Psoas muscle (tissue), 8 donors: Measurements from ENCODE around the gene VCAN. TPM values are rescaled to one million over a fixed set of nuclear protein-coding genes. Genes with fewer than 3 reads are reported as not detected.

Experiments used
- ATAC-seq, 4 donors: fragments of 200-7000 bp; cut with Tn5 transposase; one replicate each; pipeline ENCODE4 v1.9.1; 2020; ENCODE audit warnings: moderate library complexity in 3 of 4, mild to moderate bottlenecking in 2 of 4
- DNase-seq, 2 donors: peaks; one replicate each; pipeline ENCODE4 v3.0.0-alpha.2; 2020
- H3K27ac ChIP-seq: fragments of 200-600 bp; one replicate; pipeline ENCODE4 v1.8.0; 2022
- H3K27me3 ChIP-seq, 3 donors: fragments of 200-600 bp in 1 of 3; one replicate each; pipeline versions ENCODE4 v1.6.1 to v1.8.0; 2013 to 2022; ENCODE audit warnings: low read length in 2 of 3, mild to moderate bottlenecking in 2 of 3, moderate library complexity in 1 of 3; ENCODE audit not compliant: insufficient read depth in 3 of 3
- H3K36me3 ChIP-seq, 2 donors: fragments of 200-600 bp in 1 of 2; one replicate each; pipeline versions ENCODE4 v1.6.1 to v1.8.0; 2013 to 2022; ENCODE audit warnings: low read depth in 1 of 2, mild to moderate bottlenecking in 1 of 2, moderate library complexity in 1 of 2; ENCODE audit not compliant: insufficient read depth in 1 of 2
- H3K4me1 ChIP-seq: fragments of 200-600 bp; one replicate; pipeline ENCODE4 v1.8.0; 2022
- H3K4me3 ChIP-seq: fragments of 200-600 bp; one replicate; pipeline ENCODE4 v1.8.0; 2022; ENCODE audit warnings: mild to moderate bottlenecking
- H3K9me3 ChIP-seq: fragments of 200-600 bp; one replicate; pipeline ENCODE4 v1.8.0; 2022
- WGBS, 3 donors: extraction: QIAGEN DNeasy Blood & Tissue Kit; methylation state at CpG; one replicate each; pipeline versions ENCODE4 v1.1.6 to v1.1.7; 2013; 5-methylcytosine and 5-hydroxymethylcytosine counted together
- intact Hi-C, 2 donors: fragments of 100-400 bp; cut with DNase I; formaldehyde crosslinking; loops; one replicate each; pipeline versions ENCODE4 v1.11.0 to v1.14.2; 2022
- polyA plus RNA-seq, 3 donors: library from polyadenylated mRNA; stranded (reverse); fragments of 200-250 nt; gene quantifications; one replicate each; pipeline ENCODE4 v1.2.3, GENCODE V29; 2013
- total RNA-seq, 4 donors: library from RNA; stranded (reverse); fragmentation: NEBNext Ultra II Directional in 2 of 4; extraction: Animal tissue kit (Norgen Biotek cat#: 25700) in 2 of 4; gene quantifications; one replicate each; pipeline versions ENCODE4 v1.2.1 to v1.2.4, GENCODE V29; 2021 to 2023
- TF ChIP-seq, protein P1 (sequence below): fragments of 200-600 bp; IDR thresholded peaks from one replicate; pipeline ENCODE4 v1.8.0; 2022; ENCODE audit warnings: antibody characterized with exemption
- donor health status: healthy with polysubstance abuse.
- donor health status: DM: no; HTN: no; CAD: no; lungs with moderate emphysema.
- donor health status: Bipolar disorder and iron deficiency.
- donor health status: healthy.
- donor health status: DM: yes; HTN: yes; CAD: no.
- donor health status: DM: no; HTN: no; CAD: no.
- donor health status: DM: no; HTN: no; CAD: no.
- donor health status: DM: yes; HTN: yes; CAD: no.

The VCAN gene
- total and polyA plus RNA-seq, 7 donors, result 2.7 to 26.1 (median 8.8) TPM

GRCh38 chr5:83518319-83519061 is 46.9 kb downstream of the VCAN start:
- WGBS, 3 donors, result 46 to 52% (median 48%) methylated on average over 3 of the region's 3 CpGs
- H3K4me1 ChIP-seq, result no peaks in the 10 kb centered on the region
- ATAC-seq, result no peak
- H3K27ac ChIP-seq, result no peak overlapping the region
- DNase-seq, result no peak
- H3K4me3 ChIP-seq, result no peak overlapping the region
- no peaks in the 10 kb centered on the region for H3K9me3 ChIP-seq
- TF ChIP-seq, protein P1, sequence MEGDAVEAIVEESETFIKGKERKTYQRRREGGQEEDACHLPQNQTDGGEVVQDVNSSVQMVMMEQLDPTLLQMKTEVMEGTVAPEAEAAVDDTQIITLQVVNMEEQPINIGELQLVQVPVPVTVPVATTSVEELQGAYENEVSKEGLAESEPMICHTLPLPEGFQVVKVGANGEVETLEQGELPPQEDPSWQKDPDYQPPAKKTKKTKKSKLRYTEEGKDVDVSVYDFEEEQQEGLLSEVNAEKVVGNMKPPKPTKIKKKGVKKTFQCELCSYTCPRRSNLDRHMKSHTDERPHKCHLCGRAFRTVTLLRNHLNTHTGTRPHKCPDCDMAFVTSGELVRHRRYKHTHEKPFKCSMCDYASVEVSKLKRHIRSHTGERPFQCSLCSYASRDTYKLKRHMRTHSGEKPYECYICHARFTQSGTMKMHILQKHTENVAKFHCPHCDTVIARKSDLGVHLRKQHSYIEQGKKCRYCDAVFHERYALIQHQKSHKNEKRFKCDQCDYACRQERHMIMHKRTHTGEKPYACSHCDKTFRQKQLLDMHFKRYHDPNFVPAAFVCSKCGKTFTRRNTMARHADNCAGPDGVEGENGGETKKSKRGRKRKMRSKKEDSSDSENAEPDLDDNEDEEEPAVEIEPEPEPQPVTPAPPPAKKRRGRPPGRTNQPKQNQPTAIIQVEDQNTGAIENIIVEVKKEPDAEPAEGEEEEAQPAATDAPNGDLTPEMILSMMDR, result no peak
- H3K36me3 ChIP-seq, result no peaks in the 10 kb centered on the region
- no peaks in the 10 kb centered on the region for H3K27me3 ChIP-seq
- intact Hi-C loops, result no loop called here

DNA sequence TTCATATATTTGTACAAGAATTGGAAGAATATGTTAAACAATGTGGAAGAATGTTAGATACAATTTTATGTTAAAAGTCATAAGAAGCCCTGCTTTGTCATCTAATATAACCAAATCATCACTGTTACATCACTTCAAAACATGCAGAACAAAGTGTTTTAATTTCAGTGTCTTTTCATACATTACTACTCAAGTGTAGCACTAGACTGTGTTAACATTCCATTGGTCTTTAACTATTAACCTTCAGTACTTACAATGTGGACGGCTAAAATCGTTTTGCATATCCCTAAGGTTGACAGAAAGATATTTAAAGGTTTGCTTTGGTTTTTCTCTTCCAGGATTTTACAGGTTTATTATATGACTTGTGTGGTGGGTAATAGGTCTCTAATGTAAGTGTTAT is 50.9 kb downstream of the VCAN start:
- Histone ChIP-seq H3K27ac (no peak overlapping the region), H3K27me3 (no peaks in the 10 kb centered on the region), H3K4me1 (no peaks in the 10 kb centered on the region), H3K9me3 (no peaks in the 10 kb centered on the region), H3K36me3 (no peaks in the 10 kb centered on the region), H3K4me3 (no peak overlapping the region)
- intact Hi-C loops, result no loop called here
- TF ChIP-seq, protein P1, result no peak
- 79 to 92% (median 91%) methylated on average over 2 of the region's 2 CpGs for WGBS, 3 donors
- DNase-seq (no peak), ATAC-seq (no peak)

GRCh38 chr5:83523929-83524328 is 52.4 kb downstream of the VCAN start:
- no peak overlapping the region for H3K27ac ChIP-seq
- no peaks in the 10 kb centered on the region for H3K36me3 ChIP-seq
- ATAC-seq (no peak), DNase-seq (no peak)
- TF ChIP-seq, protein P1, result no peak
- H3K4me3 ChIP-seq, result no peak overlapping the region
- no peaks in the 10 kb centered on the region for H3K4me1 ChIP-seq
- intact Hi-C loops, result no loop called here
- H3K9me3 ChIP-seq, result no peaks in the 10 kb centered on the region
- 40 to 80% (median 50%) methylated on average over 1 of the region's 1 CpG for WGBS, 3 donors
- no peaks in the 10 kb centered on the region for H3K27me3 ChIP-seq

- H3K27me3 ChIP-seq, result no peaks in the 10 kb centered on the region
- TF ChIP-seq, protein P1, result no peak
- H3K27ac ChIP-seq, result no peak overlapping the region
- intact Hi-C loops, result no loop called here
- DNase-seq (no peak), ATAC-seq (no peak)
- no peaks in the 10 kb centered on the region for H3K36me3 ChIP-seq
- no peaks in the 10 kb centered on the region for H3K9me3 ChIP-seq
- WGBS, 3 donors, result 63 to 67% (median 64%) methylated on average over 2 of the region's 2 CpGs
- no peaks in the 10 kb centered on the region for H3K4me1 ChIP-seq
- no peak overlapping the region for H3K4me3 ChIP-seq
Observed at GRCh38 chr5:83524345-83524744, 52.8 kb downstream of the VCAN start.

- H3K4me1 ChIP-seq, result no peaks in the 10 kb centered on the region
- DNase-seq, result no peak
- ATAC-seq, result no peak
- H3K27me3 ChIP-seq, result no peaks in the 10 kb centered on the region
- WGBS, 3 donors, result 71 to 94% (median 92%) methylated on average over 2 of the region's 2 CpGs
- H3K4me3 ChIP-seq, result no peak overlapping the region
- no peak overlapping the region for H3K27ac ChIP-seq
- TF ChIP-seq, protein P1, result no peak
- intact Hi-C loops, result no loop called here
- no peaks in the 10 kb centered on the region for H3K9me3 ChIP-seq
- no peaks in the 10 kb centered on the region for H3K36me3 ChIP-seq
Observed at GRCh38 chr5:83524991-83525390, 53.4 kb downstream of the VCAN start.
